NCI-H2029 (cell line): ENCODE measurements around the gene ZNF445.
"Not testable (repeated sequence)": the region's sequence is repeated elsewhere in the genome, so short reads cannot be mapped to it uniquely, and the experiment has no call there.

Experiments used
- DNase-seq: peaks from one replicate; lab custom pipeline; 2025; lab: John Stamatoyannopoulos, UW

The ZNF445 gene

DNA sequence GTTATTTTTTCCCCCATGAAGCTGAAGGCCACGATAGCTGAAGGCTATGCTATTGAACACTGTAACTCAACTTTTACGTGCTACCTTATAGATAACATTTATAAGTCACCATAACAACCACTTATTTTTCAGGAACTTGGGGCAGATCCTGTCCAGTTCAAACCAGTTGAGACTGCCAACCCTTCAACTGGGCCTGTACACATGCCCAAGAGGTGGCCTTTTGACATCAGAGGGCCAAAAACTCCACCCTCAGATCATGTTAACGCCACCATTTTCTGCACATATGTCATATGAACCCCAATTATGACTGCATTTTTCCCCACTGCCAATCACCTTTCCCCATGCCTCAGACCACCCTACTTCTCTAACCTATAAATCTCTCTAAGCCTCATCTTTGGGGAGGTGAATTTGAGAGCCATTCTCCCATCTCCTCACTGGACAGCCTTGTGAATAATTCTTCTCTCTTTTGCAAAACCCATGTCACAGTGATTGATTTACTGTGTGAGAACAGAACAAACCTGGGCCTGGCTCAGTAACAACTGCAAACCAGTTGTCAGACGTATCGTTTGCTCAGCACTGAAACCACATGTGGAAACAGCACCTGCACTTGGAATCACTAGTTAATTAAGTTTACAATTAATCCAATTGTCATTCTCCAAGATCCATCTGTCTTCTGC is 42.5 kb downstream of the ZNF445 start:
- DNase-seq, result no peak

DNA sequence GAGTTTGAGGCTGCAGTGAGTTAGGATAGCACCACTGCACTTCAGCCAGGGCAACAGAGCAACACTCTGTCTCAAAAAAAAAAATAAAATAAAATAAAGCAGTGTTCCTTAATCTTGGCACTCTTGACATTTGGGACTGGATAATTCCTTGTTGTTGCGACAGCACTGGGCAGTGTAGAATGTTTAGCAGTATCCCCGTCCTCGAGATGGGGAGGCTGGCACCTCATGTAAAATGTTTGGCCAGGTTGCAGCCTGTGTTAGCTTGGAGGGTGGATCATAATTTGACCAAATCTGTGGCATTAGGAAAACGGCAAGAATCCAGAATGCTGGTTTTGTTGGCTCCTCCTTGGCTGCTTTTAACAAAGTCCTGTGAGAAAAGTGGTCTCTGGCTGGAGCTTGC is 47.0 kb downstream of the ZNF445 start:
- no peak for DNase-seq

DNA sequence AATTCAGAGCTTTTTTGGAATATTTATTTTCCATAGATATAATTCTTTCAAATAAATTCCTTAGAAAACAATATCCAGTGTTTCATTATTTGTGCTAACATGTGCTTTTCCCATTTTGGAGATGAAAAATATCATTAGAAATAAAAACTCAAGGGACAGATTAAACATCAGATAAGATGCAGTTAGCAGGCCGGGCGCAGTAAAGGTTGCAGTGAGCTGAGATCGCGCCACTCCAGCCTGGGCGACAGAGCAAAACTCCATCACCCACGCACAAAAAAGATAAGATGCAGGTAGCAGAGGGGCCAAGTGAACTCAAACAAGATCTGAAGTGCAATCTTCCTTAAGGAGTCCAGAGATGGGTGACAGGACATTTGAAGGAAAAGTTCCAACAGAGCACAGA is 48.0 kb downstream of the ZNF445 start:
- DNase-seq, result no peak

DNA sequence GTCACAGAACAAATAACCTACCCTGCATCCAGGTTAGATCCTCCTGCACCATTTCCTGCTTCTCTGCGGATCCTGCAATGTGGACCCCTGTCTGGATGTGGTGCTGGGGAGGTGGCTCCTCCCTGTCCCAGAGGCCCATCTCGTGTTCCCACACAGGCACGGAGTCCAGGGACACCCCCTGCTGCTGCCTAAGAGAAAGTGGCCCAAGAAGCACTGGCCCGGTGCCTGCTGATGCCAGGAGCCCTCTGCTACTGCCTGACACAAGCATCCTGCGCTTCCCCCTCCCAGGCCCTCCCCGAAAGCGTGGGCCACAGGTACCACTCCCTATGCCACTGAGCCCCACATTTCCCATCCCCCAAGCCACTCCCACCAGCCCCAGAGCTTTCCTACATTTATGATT is 48.6 kb downstream of the ZNF445 start:
- no peak for DNase-seq

DNA sequence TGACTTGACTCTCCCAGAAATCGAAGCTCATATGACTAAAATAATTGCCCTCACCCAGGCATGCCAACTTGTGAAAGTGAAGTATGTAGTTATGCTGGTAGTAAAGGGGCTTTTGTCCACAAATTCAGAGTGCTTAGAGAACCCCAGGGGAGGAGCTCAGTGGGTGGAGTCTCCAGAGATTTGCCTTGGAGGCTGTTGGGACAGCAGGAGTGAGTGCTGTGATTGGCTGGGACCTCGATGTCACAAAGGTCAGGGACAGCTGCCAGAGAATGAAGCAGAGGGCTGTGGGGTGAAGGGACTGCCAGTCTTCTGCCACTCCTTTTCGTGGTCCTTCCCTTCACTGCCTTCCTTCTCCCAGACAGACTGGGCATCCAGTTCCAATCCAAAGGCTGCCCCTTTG is 49.8 kb downstream of the ZNF445 start:
- DNase-seq, result no peak

DNA sequence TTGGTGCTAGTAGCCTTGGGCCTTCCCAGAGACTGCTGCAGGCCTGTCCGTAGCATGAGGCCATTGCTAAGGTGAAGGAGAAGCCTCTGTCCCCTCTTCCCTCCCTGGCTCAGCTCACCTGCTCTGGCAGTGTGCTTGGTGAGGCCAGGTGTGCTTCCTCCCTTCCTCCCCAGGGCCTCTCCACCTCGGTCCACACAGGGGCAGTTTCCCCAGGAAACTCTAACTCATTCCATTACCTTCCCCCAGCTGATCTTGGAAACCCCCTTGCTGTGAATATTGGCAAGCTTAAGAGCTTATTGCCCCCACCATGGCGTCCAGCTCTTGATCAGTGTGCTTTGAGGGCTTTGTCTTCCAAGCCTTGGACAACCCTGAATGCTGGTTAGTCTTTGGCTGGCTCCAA is 52.7 kb downstream of the ZNF445 start:
- DNase-seq, result no peak

DNA sequence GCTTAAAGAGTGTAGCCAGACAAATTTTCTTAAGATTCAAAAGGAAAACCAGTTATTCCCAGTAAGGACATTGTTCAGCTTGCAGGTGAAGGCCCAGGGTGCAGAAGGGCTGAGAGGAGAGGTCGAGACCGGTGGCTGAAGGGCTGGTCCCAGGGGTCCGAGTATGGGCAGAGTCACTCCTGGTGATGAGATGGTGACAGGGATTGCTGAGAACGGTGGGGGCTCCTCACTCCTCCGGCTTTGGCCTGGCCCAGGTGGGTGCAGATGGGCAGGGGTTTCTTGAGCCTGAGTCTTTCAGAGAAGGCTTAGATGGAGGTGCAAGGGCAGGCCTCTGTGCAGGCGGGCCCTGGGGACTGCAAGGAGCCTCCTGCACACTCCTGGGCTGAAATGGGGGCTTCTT is 56.2 kb downstream of the ZNF445 start:
- no peak for DNase-seq

DNA sequence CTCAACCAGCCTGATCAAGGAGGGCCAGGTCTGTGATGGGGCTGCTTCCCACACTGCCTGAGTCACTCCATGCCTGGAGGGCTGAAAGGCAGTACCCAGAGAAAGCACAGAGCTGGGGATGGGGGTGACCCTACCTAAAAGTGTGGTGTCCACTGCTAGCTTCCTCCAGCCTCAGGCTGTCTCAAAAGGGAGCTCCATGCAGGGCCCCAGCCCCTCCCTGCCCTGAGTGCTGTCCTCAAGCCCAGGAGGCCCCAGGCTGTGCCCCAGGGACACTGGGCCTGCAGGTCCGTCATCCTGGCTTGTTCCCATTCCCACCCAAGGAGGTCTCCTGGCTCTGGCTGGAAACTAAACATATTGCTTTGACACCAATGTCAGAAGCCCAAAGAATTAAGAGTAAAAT is 56.8 kb downstream of the ZNF445 start:
- no peak for DNase-seq

DNA sequence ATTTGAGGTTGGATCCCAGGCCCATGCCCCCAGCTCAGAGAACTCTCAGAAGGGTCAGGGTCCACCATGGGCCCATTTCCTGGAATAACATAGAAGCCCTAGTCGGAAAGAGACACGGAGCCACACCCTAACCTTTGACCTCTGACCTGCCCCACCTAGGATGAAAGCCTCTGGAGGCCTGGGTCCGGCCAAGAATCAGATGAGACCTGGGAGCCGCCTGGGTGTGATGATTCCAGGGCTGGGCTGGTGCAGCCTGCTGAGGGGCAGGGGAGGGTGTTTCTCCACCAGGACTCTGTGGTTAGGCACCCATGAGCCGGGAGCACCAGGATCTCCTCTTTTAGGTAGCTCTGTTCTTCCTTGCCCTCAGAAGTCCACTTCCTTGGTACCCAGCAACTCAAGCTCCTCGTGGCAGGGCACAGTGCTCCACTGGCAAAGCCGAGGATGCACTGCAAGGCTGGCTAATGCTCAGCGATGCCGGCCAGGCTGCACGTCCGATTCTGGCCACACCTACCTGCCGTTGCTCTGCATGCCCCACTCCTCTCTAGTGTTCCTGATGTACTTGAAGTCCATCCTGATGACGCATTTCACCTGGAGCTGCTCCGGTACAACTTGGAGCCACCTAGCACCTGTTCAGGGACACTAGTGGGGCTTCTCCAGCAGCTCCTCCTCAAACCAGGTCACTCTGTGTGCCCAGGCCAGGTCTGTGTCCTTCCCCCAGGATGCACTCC is 57.4 kb downstream of the ZNF445 start:
- no peak for DNase-seq

DNA sequence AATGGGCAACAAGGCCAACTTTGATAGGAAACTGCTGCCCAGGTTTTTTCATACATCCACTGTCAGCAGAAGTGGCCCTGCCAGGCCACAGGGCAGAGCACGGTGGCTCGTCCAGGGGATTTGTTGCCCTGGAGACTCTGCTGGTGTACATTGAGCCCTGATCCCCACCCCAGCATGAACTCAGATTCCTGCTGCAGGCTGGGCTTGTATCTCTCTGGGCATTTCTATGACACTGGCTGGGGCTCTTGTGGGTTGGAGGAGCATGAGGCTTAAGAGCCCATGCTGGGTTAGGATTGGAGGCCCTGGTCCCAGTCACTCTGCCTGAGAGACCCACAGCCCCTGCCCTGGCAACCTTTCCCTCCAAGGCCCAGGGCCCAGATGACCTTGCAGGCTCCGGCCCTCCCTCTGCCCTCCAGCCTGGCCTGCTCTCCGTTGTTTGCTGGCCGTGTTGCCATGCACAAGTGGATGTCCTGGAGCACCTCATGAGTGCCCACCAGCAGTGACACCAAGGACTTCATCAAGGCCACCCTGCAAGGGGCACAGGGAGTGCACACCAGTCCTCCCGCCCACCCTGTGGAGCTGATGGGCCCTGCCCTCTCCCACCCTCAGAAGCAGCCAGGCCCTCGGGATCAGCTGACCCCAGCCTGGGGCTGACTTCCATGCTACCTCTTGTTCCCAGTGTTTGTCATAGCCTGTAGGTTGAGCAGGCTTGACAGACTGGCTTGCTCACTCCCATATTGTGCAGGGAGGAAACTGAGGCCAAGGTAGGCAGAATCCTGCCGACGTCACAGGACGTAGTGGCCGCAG is 58.2 kb downstream of the ZNF445 start:
- no peak for DNase-seq

DNA sequence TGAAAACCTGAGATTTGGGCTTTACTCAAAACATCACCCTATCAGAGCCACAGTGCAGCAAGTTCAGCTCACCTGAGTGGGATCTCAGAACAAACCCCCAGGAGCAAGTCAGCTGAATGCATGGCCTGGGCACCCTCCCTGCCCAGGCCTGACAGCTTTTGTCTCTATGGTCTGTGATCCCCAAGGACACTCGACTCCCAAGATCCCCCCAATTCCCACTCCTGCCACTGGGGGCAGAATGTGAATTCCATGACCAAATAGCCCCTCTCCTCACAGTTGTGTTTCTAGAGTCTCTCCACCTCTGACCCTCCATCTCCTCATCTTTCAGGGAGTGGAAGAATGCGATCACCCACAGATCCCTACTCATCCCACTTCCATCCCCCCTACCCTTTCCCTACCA is 58.9 kb downstream of the ZNF445 start:
- DNase-seq, result no peak

DNA sequence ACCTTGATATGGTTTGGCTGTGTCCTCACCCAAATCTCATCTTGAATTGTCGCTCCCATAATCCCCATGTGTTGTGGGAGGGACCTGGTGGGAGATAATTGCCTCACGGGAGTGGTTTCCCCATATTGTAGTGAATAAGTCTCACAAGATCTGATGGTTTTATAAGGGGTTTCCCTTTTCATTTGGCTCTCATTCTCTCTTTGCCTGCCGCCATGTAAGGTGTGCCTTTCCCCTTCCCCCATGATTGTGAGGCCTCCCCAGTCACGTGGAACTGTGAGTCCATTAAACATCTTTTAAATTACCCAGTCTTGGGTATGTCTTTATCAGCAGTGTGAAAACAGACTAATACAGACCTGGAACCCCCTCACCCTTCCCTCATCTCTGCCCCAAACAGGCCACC is 59.4 kb downstream of the ZNF445 start:
- DNase-seq, result not testable (repeated sequence)

DNA sequence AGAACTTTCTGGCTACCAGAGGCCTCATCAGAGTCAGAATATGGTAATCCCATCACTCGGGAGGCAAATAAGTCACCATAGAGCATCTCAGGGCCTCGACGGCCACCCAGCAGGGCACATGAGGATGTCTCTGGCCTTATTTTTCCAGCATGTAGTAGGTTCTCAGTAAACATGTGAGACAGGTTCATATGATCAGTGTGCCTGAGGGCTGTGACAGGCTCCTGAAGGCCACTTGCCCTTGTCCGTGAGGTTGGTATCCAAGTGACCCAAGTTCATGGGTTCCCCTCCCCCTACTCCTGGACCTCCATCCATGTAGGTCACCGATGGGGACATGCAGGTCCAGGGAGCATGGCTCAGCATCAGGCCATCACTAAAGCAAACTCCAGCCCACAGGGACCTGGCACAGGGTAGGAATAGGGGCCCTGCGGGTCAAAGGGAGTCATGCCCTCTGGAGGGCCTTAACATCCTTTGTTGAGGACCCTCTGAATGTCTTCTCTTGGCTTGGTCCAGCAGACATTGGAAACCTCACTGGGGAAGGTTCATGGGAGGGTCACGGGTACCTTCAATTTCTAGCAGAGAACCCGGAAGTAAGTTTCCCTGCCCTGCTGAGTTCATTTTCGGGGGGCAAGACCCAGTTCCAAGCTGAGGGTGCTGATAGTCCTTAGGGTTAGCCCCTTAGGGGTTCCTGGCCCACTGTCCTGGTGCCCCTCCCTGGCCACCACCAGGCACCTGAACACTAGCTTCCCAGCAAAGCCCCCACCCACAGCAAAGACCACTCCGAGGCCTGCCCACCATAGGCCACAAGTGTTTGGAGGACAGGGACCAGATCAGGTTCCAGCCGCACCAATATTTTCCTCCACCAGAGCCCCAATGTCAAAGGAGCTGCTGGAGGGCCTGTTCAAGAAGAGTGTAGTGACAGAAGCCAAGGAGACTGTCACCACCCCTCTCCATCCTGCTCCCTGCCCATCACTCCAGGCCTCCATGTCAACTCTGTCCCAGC is 61.1 kb downstream of the ZNF445 start:
- no peak for DNase-seq

DNA sequence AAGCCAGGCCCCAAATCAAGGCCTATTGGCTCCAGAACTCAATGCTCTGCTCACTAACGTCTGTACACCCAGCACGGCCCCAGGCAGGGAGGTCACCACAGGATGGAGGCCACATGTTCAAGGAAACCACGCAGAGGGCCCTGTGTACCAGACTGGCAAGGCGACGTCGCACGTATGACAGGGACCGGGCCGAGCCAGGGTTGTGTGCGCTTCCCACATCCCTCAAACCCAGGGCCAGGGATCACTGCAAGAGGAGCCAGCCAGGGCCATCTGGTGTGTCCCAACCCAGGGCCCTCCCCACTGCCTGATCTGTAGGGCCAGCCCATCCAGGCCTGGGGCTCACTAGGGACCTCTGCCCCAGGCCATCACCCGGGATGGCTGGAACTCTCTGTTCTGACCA is 62.0 kb downstream of the ZNF445 start:
- DNase-seq, result no peak

DNA sequence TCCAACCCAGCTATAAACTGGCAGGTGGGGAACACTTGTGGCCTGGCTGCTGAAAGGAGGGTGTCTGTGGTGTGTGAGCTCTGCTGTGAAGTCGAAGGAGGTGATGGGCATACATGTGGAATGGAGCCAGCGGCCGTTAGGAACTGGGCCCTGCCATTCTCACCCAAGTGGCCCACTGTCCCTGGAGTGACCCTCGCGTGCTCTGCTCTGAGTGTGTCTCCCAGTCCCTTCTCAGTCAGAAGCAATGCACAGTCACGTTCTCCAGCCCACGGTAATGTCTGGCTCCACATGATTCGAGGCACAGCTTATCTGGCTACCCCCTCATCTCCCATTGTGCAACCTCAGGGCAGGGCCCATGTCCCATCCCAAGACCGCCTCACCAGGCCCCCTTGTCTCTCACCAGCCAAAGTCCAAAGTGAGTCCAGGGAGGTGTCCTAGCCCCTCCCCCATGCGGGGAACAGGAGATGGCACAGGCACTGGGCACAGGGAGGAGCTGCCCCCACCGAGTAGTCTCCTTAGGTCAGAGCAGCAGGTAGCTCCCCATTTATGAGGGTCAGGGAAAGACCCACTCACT is 62.9 kb downstream of the ZNF445 start:
- no peak for DNase-seq

DNA sequence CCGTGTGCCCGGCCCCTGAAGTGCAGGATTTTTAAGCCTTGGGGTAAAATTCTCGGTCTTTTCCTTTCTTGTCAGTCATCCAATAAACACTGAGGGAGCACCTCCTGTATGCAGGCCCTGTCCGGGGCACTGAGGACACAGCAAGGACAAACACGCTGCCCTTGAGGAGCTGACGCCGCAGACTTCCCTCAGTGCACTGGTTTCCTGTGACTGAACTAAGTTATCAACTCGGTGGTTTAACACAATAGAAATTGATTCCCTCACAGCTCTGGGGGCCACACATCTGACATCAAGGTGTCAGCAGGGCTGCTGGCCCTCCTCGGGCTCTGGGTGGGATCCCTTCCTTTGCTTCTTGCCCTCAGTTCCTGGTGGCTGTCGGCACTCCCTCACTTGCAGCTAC is 65.1 kb downstream of the ZNF445 start:
- no peak for DNase-seq

DNA sequence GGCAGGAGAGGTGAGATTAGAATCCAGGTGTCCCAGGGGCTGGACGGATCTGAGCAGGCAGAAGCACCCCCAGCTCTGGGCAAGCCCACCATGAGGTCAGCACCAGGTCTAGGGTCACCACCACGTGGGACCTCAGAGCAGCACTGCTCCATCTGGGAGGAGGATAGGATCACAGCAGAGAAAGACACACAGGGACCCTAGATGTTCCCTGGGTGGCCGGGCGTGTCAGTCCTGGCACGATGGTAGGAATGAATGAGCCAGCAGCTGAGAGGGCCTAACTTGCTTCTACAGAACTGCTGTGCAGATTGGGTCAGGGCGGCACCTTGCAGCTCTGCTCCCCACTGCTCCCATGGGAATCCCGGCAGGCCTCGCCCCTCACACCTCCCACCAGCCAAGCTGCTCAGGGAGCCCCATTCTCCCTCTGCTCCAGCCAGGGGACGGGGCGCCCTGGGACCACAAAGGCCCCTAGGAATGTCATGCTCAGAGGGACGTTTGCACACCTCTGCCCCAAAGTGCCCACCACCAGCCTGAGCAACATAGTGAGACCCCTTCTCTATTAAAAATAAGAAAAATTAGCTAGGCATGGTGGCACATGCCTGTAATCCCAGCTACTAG is 66.3 kb downstream of the ZNF445 start:
- DNase-seq, result no peak

DNA sequence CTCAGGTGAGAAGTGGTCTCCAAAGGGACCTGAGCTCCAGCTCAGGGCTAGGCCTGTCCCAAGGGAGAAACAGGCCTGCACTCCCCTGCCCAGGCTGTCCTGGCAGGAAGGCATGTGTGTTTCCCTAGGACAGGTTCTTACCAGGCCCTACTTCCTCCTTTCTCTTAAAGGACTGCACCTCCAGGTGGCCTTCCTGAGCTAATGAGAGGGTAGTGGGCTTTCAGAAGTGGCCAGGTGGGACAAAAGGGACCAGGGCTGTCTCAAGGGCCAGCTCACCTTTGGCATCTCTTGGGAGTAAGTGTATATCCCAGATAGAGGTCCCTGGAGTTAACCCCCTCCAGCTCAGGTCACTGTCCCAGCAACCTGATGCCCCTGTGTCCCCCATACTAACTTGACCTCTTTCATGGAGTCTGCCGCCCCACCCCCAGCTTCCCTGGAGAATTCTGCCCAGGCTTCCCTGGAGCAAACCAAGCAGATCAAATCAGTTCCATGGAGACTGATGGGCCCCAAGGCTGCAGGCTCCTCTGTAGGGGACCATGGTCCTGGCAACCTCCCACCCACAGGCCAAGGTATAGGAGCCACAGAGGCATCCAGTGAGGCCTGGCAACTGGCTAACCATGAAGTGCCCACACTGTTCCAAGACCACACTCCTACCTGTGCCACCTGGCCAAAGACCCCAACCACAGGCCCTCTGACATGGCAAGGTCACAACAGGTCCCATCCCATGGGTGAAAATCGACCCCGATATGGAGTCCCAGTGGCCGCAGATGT is 67.6 kb downstream of the ZNF445 start:
- no peak for DNase-seq

DNA sequence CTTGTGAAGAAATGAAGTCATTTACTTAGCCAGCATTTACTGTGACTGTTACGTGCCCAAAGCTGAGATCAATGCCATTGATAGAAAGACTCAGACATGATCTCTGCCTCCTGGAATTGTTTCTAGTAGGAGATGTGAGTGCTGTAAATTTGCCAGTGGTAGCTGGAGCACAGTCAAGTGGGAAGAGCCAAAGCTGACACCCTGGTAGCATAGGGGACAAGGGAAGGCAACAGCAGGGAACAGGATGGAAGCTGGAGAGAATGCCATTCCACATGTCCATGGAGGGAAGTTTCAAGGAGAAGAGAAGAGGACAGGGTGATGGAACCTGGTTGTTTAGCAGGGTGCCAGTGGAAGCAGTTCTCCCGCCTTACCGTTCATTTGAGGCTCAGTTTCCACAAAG is 74.9 kb downstream of the ZNF445 start:
- no peak for DNase-seq

DNA sequence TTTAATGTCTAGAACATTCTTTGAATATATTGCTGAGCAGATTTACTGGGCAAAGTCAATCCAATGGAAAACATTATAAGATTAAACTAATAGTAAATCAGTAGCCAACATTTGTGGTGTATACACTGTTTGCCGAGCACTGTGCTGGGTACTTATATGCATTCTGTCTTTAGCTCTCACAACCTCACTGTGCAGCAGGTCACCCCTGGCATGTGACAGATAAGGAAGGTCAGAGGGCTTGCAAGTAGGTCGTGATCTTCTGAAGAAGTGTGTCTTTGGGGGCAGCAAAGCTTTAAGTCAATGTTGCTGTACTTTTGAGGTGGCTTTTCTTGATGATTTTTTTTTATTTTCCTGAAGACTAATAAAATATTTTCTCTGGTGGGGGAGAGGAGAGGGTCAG is 76.7 kb downstream of the ZNF445 start:
- DNase-seq, result no peak
